H9 (cell line): ENCODE results near the gene NHLRC4. TPM values are rescaled to one million over a fixed set of nuclear protein-coding genes. Genes with fewer than 3 reads are reported as not detected.

Source experiments
- DNase-seq: peaks from one replicate; pipeline ENCODE4 v3.0.0-alpha.2; 2017
- H2AFZ ChIP-seq: one replicate; pipeline ENCODE4 v1.6.1; 2013; ENCODE audit warnings: mild to moderate bottlenecking, low read length, control low read depth, moderate library complexity
- H2AK5ac ChIP-seq: 2 replicates; pipeline ENCODE4 v1.6.1; 2013; ENCODE audit warnings: low read length, control low read depth, mixed read lengths; ENCODE audit not compliant: insufficient read length
- H2BK120ac ChIP-seq: one replicate; pipeline ENCODE4 v1.6.1; 2013; ENCODE audit warnings: low read depth, mild to moderate bottlenecking, low read length, control low read depth, inconsistent platforms; ENCODE audit not compliant: poor library complexity, severe bottlenecking
- H2BK12ac ChIP-seq: 2 replicates; pipeline ENCODE4 v1.6.1; 2013; ENCODE audit warnings: low read length, control low read depth, mixed read lengths, low read depth; ENCODE audit not compliant: insufficient read length
- H2BK15ac ChIP-seq: 2 replicates; pipeline ENCODE4 v1.6.1; 2013; ENCODE audit warnings: low read depth, low read length, control low read depth
- H2BK20ac ChIP-seq: one replicate; pipeline ENCODE4 v1.6.1; 2013; ENCODE audit warnings: low read depth, mild to moderate bottlenecking, low read length, control low read depth, inconsistent platforms; ENCODE audit not compliant: poor library complexity, severe bottlenecking
- H2BK5ac ChIP-seq: 2 replicates; pipeline ENCODE4 v1.6.1; 2013; ENCODE audit warnings: low read length, control low read depth, mixed read lengths; ENCODE audit not compliant: insufficient read length
- H3K14ac ChIP-seq: 2 replicates; pipeline ENCODE4 v1.6.1; 2013; ENCODE audit warnings: low read length, control low read depth; ENCODE audit not compliant: insufficient read depth
- H3K18ac ChIP-seq: 2 replicates; pipeline ENCODE4 v1.6.1; 2013; ENCODE audit warnings: low read depth, mild to moderate bottlenecking, mixed read lengths, low read length, control low read depth; ENCODE audit not compliant: insufficient read length
- H3K23ac ChIP-seq: 2 replicates; pipeline ENCODE4 v1.6.1; 2013; ENCODE audit warnings: low read length, control low read depth, mixed read lengths, low read depth; ENCODE audit not compliant: insufficient read length
- H3K23me2 ChIP-seq: 2 replicates; pipeline ENCODE4 v1.6.1; 2013; ENCODE audit warnings: low read depth, mild to moderate bottlenecking, mixed read lengths, low read length, control low read depth; ENCODE audit not compliant: insufficient read length, poor library complexity, severe bottlenecking
- H3K27ac ChIP-seq: 2 replicates; pipeline ENCODE4 v1.5.1; 2013; ENCODE audit warnings: low read length, control low read depth, mixed read lengths, low read depth; ENCODE audit not compliant: insufficient read length
- H3K27me3 ChIP-seq: 2 replicates; pipeline ENCODE4 v1.6.1; 2013; ENCODE audit warnings: low read length, control low read depth, inconsistent platforms; ENCODE audit not compliant: insufficient read depth
- H3K4ac ChIP-seq: 2 replicates; pipeline ENCODE4 v1.6.1; 2013; ENCODE audit warnings: low read depth, mild to moderate bottlenecking, control low read depth, inconsistent platforms, low read length, moderate library complexity
- H3K4me1 ChIP-seq: 2 replicates; pipeline ENCODE4 v1.6.1; 2013; ENCODE audit warnings: low read length, control low read depth, inconsistent platforms; ENCODE audit not compliant: insufficient read depth
- H3K4me2 ChIP-seq: 2 replicates; pipeline ENCODE4 v1.6.1; 2013; ENCODE audit warnings: low read length, control low read depth, mixed read lengths; ENCODE audit not compliant: insufficient read length, insufficient read depth
- H3K56ac ChIP-seq: 2 replicates; pipeline ENCODE4 v1.6.1; 2013; ENCODE audit warnings: low read depth, mild to moderate bottlenecking, mixed read lengths, low read length, control low read depth; ENCODE audit not compliant: insufficient read length
- H3K79me1 ChIP-seq: 2 replicates; pipeline ENCODE4 v1.6.1; 2013; ENCODE audit warnings: low read depth, mild to moderate bottlenecking, moderate library complexity, low read length, control low read depth, inconsistent platforms; ENCODE audit not compliant: insufficient read depth, poor library complexity, severe bottlenecking
- H3K79me2 ChIP-seq: 2 replicates; pipeline ENCODE4 v1.6.1; 2013; ENCODE audit warnings: low read length, control low read depth, inconsistent platforms; ENCODE audit not compliant: insufficient read depth
- H3K9ac ChIP-seq: 2 replicates; pipeline ENCODE4 v1.6.1; 2013; ENCODE audit warnings: low read length, control low read depth, mixed read lengths; ENCODE audit not compliant: insufficient read length; ENCODE audit errors: extremely low read depth
- H3K9me3 ChIP-seq: one replicate; pipeline ENCODE4 v1.6.1; 2013; ENCODE audit warnings: low read depth, low read length, inconsistent platforms; ENCODE audit not compliant: control insufficient read depth
- H3T11ph ChIP-seq: one replicate; pipeline ENCODE4 v1.6.1; 2013; ENCODE audit warnings: mild to moderate bottlenecking, low read length, control low read depth, inconsistent platforms
- H4K20me1 ChIP-seq: one replicate; pipeline ENCODE4 v1.6.1; 2013; ENCODE audit not compliant: control insufficient read depth, insufficient read length, insufficient read depth
- H4K5ac ChIP-seq: 2 replicates; pipeline ENCODE4 v1.6.1; 2013; ENCODE audit warnings: low read depth, mild to moderate bottlenecking, mixed read lengths, low read length, control low read depth; ENCODE audit not compliant: insufficient read length
- H4K8ac ChIP-seq: replicated peaks from 2 replicates; pipeline ENCODE4 v1.6.1; 2013; ENCODE audit warnings: low read length, control low read depth, mixed read lengths, low read depth; ENCODE audit not compliant: insufficient read length
- H4K91ac ChIP-seq: 2 replicates; pipeline ENCODE4 v1.6.1; 2013; ENCODE audit warnings: low read depth, mild to moderate bottlenecking, moderate library complexity, mixed read lengths, low read length, control low read depth; ENCODE audit not compliant: insufficient read length
- H3K27ac Mint-ChIP-seq, 3 experiments: 2 replicates in 2 of 3; 3 replicates in 1 of 3; pipeline ENCODE4 v1.8.0; 2020 to 2021; ENCODE audit warnings: mixed read lengths in 3 of 3, mild to moderate bottlenecking in 1 of 3, moderate library complexity in 1 of 3
- H3K27me3 Mint-ChIP-seq: 2 replicates; pipeline ENCODE4 v1.8.0; 2021; ENCODE audit warnings: low read depth, mild to moderate bottlenecking, moderate library complexity, mixed read lengths
- H3K36me3 Mint-ChIP-seq, 3 experiments: 2 replicates in 2 of 3; 3 replicates in 1 of 3; pipeline ENCODE4 v1.8.0; 2020 to 2021; ENCODE audit warnings: low read depth in 3 of 3, mixed read lengths in 3 of 3; ENCODE audit not compliant: insufficient read depth in 1 of 3
- H3K4me1 Mint-ChIP-seq, 2 experiments: 2 replicates each; pipeline ENCODE4 v1.8.0; 2020; ENCODE audit warnings: mixed read lengths in 2 of 2
- H3K4me3 Mint-ChIP-seq, 2 experiments: 2 replicates in 1 of 2; 3 replicates in 1 of 2; pipeline ENCODE4 v1.8.0; 2020 to 2021; ENCODE audit warnings: mild to moderate bottlenecking in 2 of 2, mixed read lengths in 2 of 2, moderate library complexity in 1 of 2
- H3K9me3 Mint-ChIP-seq, 2 experiments: 2 replicates in 1 of 2; 3 replicates in 1 of 2; pipeline ENCODE4 v1.8.0; 2020; ENCODE audit warnings: mild to moderate bottlenecking in 2 of 2, mixed read lengths in 2 of 2, moderate library complexity in 1 of 2
- CTCF ChIP-seq: fragments of 200-600 bp; sonication (generic); conservative IDR thresholded peaks from 3 replicates; pipeline ENCODE4 v1.8.0; 2021; ENCODE audit warnings: antibody characterized with exemption, mild to moderate bottlenecking
- WGBS: extraction: QIAGEN DNeasy Blood & Tissue Kit; methylation state at CpG from one replicate; pipeline ENCODE4 v1.1.7; 2013; ENCODE audit warnings: missing lambda C conversion rate, low lambda C conversion rate, mixed read lengths; ENCODE audit not compliant: insufficient read length; ENCODE audit errors: extremely low coverage; 5-methylcytosine and 5-hydroxymethylcytosine counted together
- total RNA-seq: library from RNA; stranded (reverse); gene quantifications from 2 replicates; pipeline ENCODE4 v1.2.1, GENCODE V29; 2021

The NHLRC4 gene
- total RNA-seq, 1 experiment from 2014 or later = 0.42 TPM

GRCh38 chr16:539901-540530 lies 26.8 kb upstream of the NHLRC4 start:
- Histone ChIP-seq H3K4me2 (no peak overlapping the region), H3K9ac (no peak overlapping the region), H3K4me1 (no peaks in the 10 kb centered on the region), H3K14ac (no peak overlapping the region), H4K5ac (no peak overlapping the region), H4K91ac (no peak overlapping the region), H3K79me1 (peaks cover 4% of the 10 kb centered on the region), H3K27ac (no peak overlapping the region), H3K23ac (no peak overlapping the region), H4K20me1 (no peaks in the 10 kb centered on the region), H3K27me3 (no peaks in the 10 kb centered on the region), H2BK12ac (no peak overlapping the region), H2AK5ac (no peak overlapping the region), H2BK5ac (no peak overlapping the region), H2BK15ac (no peak overlapping the region), H2BK20ac (no peak overlapping the region), H3K56ac (no peak overlapping the region), H3K18ac (no peak overlapping the region), H2AFZ (no peak overlapping the region), H2BK120ac (no peak overlapping the region), H3T11ph (no peak overlapping the region), H3K79me2 (no peaks in the 10 kb centered on the region; the same call in 1 of the 2 replicates), H3K4ac (no peak overlapping the region), H3K9me3 (no peaks in the 10 kb centered on the region), H4K8ac (no peak overlapping the region), H3K23me2 (no peaks in the 10 kb centered on the region)
- H3K4me1 Mint-ChIP-seq = no peaks in the 10 kb centered on the region
- no CpG with 5 or more reads among the region's 34 CpGs for WGBS
- no peak overlapping the region for H3K4me3 Mint-ChIP-seq
- H3K9me3 Mint-ChIP-seq = no peaks in the 10 kb centered on the region
- H3K27ac Mint-ChIP-seq = peak overlapping the region in 1 of 3 experiments; percentile 68; a peak in 1 of 7 replicates
- no peaks in the 10 kb centered on the region for H3K27me3 Mint-ChIP-seq
- peaks cover 3 to 15% (median 6%) of the 10 kb centered on the region in 3 experiments; a peak in 6 of 7 replicates for H3K36me3 Mint-ChIP-seq
- no peak for TF ChIP-seq CTCF
- DNase-seq = no peak
